GM21423 (cell line): ENCODE data around the gene GALC.
"Not testable (repeated sequence)": the region's sequence is repeated elsewhere in the genome, so short reads cannot be mapped to it uniquely, and the experiment has no call there.

ENCODE experiments used
- ATAC-seq: cut with Tn5 transposase; IDR thresholded peaks from one replicate; pipeline ENCODE4 v1.9.1; 2021; ENCODE audit warnings: mild to moderate bottlenecking, moderate library complexity; ENCODE audit not compliant: unreplicated experiment

GALC gene

GRCh38 chr14:87992718-87993628 is at the start of gene GALC:
Gene GALC (minus strand): TSS chr14:87993182. CDS start chr14:87993164, 18 bp downstream.
- ATAC-seq, result peak; percentile 87

GRCh38 chr14:88040146-88040545 is 47.2 kb upstream of the GALC start:
- no peak for ATAC-seq

GRCh38 chr14:88039197-88039596 is 46.2 kb upstream of the GALC start:
- ATAC-seq, result no peak

- no peak for ATAC-seq
Observed at GRCh38 chr14:88037325-88037724, 44.3 kb upstream of the GALC start.

- no peak for ATAC-seq
Observed at GRCh38 chr14:88036422-88036821, 43.4 kb upstream of the GALC start.

- no peak for ATAC-seq
Observed at GRCh38 chr14:88034076-88034475, 41.1 kb upstream of the GALC start.

- ATAC-seq, result no peak
Observed at GRCh38 chr14:88032373-88032772, 39.4 kb upstream of the GALC start.

GRCh38 chr14:88030892-88031291 is 37.9 kb upstream of the GALC start:
- ATAC-seq, result no peak

- no peak for ATAC-seq
Observed at GRCh38 chr14:88030079-88030478, 37.1 kb upstream of the GALC start.

GRCh38 chr14:88029500-88029899 is 36.5 kb upstream of the GALC start:
- ATAC-seq, result no peak

GRCh38 chr14:88026890-88027289 is 33.9 kb upstream of the GALC start:
- ATAC-seq, result no peak

GRCh38 chr14:88025313-88025712 is 32.3 kb upstream of the GALC start:
- ATAC-seq, result no peak

GRCh38 chr14:88024252-88025086 is 31.5 kb upstream of the GALC start:
- ATAC-seq, result not testable (repeated sequence)

- no peak for ATAC-seq
Observed at GRCh38 chr14:88023658-88024187, 30.7 kb upstream of the GALC start.

GRCh38 chr14:88017535-88017934 is 24.6 kb upstream of the GALC start:
- no peak for ATAC-seq

- ATAC-seq, result no peak
Observed at GRCh38 chr14:88016768-88017167, 23.8 kb upstream of the GALC start.

- peak; percentile 97 for ATAC-seq
Observed at GRCh38 chr14:88013750-88014349, 20.9 kb upstream of the GALC start.

- no peak for ATAC-seq
Observed at GRCh38 chr14:88012495-88012894, 19.5 kb upstream of the GALC start.

- no peak for ATAC-seq
Observed at GRCh38 chr14:88010331-88010730, 17.3 kb upstream of the GALC start.

GRCh38 chr14:88009486-88009885 is 16.5 kb upstream of the GALC start:
- no peak for ATAC-seq
